G401 (cell line): ENCODE measurements around the gene FAM210A. TPM values are rescaled to one million over a fixed set of nuclear protein-coding genes. Genes with fewer than 3 reads are reported as not detected.

Experiments
- DNase-seq: peaks from one replicate; pipeline ENCODE4 v3.0.0-alpha.2; 2015; ENCODE audit warnings: low spot score
- in situ Hi-C: cut with HindIII; loops from 2 replicates; pipeline ENCODE4 v1.10.0; 2016; ENCODE audit warnings: low sequenced_read_pairs, mixed read lengths
- total RNA-seq: library from RNA; depleted of rRNA; stranded (reverse); fragments of >200 nt; shearing (Covaris generic); gene quantifications from 2 replicates; pipeline ENCODE4 v1.2.3, GENCODE V29; 2014; rRNA removed

FAM210A gene
- total RNA-seq, 1 experiment from 2014 or later = 23.4 TPM

GRCh38 chr18:13613591-13614501, 112.5 kb downstream of the FAM210A start:
- DNase-seq = no peak

More at GRCh38 chr18:13613591-13614501, 112.5 kb downstream of the FAM210A start:
- in situ Hi-C loops = no loop called here

Other genes with a start within 250 kb of the FAM210A start
- 36.7 and 44.6 TPM in 2 replicates for gene RNMT, start 115 bp upstream of the FAM210A start, total RNA-seq
- not detected in 2 replicates for gene MC5R, start 97.6 kb upstream of the FAM210A start, total RNA-seq
- not detected in 2 replicates for gene MC2R, start 189.0 kb upstream of the FAM210A start, total RNA-seq